GM04504 (cell line): ENCODE data around the gene MICALL1.

Experiments used
- DNase-seq: peaks from one replicate; pipeline ENCODE4 v3.0.0-alpha.2; 2012; ENCODE audit warnings: low read depth

MICALL1 gene

DNA sequence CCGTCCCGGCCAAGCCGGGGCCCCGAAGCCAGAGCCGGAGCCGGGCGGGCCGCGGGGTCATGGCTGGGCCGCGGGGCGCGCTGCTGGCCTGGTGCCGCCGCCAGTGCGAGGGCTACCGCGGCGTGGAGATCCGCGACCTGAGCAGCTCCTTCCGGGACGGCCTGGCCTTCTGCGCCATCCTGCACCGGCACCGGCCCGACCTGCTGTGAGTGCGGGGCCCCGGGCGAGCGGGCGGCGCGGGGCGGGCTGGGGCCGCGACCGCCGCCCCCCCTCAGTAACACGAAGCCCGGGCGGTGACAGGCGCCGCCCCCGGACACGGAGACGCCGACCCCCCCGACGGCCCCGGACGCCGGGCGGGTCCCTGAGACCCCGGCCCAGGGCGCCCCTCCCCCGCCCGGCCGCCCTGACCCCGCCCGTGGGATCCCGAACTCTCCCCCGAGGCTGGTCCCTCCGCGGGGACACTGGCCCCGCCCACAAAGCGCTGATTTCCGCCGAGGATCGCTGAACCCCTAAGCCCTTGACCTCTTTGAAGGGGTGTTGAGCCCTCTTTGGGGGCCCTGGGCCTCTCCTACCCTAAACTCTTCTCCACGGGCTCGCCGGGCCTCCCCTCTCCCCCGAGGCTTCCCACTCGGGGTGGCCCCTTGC is 389 bp downstream of the MICALL1 start:
- DNase-seq: no peak

DNA sequence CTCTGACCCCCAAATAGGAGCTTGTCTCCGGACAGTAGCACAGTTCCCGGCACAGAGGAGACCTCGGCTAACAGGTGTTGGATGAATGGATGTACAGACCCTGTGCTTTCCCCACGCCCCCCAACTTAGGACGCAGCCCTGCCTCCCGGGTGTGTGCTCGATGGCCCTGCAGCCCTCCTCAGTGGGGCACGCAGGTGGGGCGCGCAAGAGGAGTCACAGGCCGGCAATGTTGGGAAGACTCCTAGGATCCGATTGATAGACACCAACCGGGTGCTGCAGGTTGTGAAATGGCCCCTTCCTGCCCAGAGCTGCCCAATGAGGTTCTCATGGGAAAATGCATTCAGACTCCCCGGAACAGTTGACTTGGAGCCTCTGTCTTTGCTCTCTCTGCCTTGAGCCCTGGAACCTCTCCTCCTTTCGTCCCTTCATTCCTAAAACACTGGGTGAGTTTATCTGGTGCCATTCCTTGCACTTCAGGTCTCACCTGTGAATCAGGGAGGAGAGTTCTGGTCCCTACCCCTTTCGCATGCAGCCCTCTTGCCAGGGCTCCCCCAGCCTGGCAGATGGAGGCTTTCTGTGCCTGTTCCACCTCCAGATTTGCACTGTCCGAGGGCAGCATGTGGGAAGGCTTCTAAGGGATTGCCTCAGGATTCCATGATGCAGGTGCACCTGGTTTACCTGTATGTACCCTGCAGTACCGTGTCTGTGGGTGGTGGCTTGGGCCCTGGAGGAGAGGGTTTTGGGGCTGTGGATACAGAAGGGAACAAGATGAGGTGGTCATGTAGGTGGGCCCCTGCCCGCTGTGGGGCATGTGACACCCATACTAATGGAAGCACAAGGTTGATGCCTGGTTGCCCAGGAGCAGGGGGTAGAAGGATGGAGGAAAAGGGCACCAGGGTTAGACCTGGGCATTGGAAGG is 1.2 kb downstream of the MICALL1 start:
- no peak for DNase-seq

DNA sequence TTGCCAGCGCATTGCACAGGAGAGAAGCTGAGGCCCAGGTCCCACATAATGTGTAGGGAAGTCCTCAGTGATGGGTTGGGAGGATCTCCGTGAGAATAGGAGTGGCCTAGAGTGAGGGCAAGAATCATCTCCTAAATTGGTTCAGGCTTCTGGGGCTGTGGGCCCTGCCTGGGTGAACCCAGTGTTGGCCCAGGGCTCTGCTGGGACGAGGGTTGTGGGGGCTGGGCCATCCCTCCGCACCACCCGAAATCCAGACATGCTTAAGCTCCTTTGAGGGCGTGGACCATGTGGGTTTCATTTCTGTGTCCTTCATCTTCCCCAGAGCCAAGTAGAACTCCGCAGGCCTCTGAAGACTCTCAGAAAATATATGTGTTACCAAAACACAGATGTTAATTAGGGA is 3.7 kb downstream of the MICALL1 start:
- DNase-seq: no peak

DNA sequence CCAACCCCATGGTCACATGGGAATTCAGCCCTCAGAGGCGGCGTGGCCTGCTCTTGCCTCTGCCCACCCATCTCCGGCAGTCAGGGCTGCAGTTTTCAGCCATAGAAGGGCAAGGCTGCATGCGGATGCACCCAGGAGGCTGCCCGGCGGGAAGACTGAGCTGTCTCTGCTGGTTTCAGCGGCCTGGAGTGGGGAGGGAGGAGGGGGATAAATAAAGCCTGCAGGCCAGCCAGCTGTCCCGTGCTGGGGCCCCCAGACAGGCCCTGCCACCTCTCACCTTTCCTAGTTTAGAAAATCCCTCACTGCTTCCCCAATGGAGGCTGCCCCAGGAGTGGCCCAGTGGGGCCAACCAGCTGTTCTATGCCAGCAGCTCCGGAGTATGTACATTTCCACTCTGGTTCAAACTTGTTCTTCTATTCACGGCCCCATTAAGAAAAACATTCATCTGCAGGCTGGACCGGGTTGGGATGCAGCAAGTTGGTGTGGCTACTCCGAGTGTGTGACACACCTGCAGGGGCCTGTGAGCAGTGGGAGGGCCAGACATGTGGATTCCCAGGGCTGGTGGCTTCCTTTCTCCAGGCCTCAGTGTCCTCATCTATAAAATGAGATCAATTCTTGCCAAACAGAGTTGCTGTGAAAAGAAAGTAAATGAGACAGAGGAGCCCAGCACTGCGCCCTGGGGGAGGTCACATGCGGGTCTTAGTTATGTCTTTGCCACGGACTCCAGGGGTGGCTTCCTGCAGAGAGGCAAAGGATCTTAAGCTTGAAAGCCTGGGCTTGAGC is 5.0 kb downstream of the MICALL1 start:
- DNase-seq: no peak

DNA sequence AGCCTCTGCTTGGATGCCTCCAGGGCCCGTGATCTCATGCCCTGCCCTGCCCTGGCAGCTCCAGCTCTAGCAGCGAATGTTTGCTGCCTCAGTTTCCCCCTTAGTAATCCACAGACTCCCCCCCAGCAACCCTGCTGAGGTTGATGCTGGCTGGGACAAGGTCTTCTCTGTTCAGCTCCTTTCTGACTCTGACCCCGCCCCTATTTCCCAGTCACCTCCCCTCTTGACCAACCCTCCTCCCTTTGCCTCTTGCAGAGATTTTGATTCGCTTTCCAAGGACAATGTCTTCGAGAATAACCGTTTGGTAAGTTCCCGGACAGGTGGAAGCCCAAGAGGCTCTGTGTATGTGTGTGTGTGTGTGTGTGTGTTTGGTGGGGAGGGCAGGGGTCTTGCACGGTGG is 5.6 kb downstream of the MICALL1 start:
- no peak for DNase-seq

DNA sequence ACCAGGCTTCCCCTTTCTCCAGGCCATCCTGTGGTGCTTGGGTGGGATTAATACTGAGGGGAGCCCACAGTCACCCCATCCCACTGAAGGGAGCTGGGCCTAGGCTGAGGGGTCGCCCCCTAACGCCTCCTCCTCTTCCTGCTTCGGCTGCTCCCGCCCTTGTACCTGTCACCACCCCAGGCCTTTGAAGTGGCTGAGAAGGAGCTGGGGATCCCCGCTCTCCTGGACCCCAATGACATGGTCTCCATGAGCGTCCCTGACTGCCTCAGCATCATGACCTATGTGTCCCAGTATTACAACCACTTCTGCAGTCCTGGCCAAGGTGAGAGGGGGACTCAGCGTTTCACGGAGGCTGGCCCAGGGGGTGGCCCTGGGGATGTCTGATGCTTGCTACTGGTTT is 6.1 kb downstream of the MICALL1 start:
- DNase-seq: no peak

DNA sequence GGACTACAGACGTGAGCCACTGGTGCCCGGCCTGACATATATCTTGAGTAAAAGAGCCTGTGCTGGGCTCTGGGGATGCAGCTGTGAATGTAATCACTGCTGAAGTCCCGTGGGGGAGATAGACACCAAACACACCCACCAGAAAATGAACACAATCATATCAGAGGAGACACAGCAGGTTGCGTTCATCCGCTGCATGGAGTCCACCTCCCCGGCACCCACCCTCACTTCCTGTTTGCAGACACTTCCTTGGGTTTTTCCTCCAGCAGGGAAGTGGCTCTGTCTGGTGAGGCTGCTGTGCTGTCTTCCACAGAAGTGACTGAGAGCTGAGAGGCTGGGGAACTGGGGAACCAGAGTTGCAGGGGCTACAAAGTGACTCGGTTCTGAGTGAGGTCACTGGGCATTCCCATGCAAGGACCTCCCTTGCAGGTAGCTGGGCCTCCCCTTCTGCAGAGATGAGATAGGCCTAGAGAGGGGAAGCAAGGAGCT is 7.2 kb downstream of the MICALL1 start:
- no peak for DNase-seq

DNA sequence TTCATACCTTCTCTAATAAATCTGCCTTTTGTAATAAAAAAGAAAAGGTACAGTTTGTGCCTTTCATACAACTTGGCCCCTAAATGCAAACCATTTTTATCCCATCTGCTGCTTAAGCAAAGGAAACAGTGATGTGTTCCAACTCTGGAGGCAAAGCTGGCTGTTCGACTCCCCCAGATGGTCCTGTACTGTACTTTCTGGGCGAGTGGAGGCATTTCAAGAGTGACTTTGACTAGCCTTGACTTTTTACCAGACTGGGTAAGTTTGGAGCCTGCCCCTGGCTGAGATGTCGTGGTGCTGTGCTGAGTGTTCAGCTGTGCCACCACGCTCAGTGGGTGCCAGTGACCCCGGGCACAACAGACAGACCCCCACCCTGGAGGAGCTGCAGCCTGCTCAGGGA is 10.2 kb downstream of the MICALL1 start:
- DNase-seq: no peak

DNA sequence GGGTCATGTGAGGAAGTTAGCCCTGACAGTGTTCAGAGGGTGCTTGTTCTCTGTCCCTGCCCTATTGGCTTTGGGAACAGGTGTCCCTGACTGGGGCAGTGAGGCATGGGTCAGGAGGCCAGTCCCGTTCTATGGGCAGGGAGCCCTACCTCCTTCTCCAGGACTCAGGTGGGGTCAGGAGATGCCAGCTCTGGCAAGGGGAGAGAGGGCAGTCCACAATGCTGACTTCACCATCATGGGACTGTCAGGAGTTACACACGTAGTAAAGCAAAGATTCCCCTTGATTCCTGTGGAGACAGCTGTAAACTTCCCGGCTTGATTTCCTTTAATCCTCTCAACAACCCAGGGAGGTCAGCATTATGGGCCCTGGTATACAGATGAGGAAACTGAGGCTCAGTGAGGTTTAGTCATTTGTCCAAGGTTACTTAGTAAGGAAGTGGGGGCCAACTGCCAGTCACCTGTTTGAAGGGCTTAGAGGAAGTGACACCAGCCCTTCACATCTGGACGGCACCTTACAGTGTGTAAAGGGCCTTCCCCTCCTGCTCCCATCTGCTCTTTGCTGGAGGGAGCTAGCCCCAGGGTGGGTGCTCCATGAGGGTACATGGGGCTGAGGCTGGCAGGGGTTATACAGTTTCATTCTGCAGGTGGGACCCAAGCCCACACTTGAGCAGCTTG is 11.9 kb downstream of the MICALL1 start:
- DNase-seq: no peak

DNA sequence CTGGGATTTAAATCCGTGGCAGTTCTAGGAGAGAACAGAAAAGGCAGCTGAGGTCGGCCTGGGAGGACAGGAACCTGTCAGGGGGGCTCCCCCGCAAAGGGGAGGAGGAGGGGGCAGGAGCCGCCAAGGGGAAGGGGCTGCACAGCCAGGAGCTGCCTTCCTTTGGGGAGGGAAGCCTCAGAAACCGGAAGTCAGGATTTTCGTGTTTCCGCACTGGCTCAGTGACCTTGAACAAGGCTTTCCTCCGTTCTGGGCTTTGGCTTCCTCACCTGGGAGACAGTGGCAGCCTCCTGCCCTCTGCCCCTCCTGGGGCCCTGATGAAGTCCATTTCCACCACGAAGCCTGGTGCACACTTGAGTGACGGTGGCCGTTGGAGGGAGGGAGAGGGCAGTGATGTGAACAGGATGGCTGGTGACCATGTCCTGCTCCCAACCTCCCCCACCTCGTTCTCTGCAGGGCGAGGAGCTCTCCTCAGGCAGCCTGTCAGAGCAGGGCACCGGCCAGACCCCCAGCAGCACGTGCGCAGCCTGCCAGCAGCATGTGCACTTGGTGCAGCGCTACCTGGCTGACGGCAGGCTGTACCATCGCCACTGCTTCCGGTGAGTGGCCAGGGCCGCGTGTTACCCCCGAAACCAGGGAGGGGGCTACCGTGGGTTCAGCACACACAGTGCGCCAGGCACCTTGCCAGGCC is 12.6 kb downstream of the MICALL1 start:
- no peak for DNase-seq

DNA sequence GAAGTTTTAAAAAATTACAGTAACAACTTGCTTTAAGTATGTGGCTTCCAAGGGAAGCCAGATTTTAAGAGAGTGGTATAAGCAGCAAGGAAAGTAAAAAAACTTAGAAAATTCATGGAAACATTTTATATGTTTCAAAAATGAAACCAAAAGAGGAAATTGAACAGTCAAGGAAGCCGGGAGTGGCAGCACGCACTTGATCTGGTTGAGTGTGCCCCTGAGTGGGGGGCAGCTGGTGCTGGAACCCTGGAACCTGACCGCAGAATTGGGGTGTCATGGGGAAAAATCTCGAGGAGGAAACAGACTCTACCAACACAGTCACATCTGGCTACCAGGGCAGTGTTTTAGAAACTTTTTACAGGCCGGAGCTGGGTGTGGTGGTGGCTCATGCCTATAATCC is 14.0 kb downstream of the MICALL1 start:
- no peak for DNase-seq

DNA sequence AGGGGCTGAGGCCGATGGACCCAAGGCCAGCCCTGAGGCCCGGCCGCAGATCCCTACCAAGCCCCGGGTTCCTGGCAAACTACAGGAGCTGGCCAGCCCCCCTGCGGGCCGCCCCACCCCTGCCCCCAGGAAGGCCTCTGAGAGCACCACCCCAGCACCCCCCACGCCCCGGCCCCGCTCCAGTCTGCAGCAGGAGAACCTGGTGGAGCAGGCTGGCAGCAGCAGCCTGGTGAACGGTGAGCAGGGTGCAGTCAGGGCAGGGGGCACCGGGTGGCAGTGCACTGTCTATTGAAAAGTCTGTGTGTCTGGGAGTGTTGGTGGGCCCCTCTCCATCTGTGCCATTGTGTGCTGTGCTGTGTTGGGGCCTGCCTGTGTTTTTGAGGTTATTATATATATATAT is 16.1 kb downstream of the MICALL1 start:
- no peak for DNase-seq

DNA sequence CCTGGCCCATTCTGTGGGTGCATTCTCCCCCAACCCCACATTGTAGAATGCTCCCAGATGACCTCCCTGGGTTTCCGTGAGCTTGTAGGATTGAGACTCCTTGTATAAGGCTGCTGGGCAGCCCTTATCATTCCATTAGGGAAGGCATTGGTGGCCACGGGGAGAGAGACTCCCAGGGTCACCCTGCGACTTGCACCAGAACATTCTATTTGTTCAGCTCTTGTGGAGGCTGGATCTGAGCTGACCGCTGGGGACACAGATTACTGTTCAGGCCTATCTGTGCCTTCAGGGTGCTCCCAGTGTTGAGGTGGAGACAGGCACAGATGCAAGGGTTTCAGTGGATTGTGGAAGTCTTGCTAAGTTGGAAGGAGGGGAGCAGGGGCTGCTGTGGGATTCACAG is 17.8 kb downstream of the MICALL1 start:
- no peak for DNase-seq

DNA sequence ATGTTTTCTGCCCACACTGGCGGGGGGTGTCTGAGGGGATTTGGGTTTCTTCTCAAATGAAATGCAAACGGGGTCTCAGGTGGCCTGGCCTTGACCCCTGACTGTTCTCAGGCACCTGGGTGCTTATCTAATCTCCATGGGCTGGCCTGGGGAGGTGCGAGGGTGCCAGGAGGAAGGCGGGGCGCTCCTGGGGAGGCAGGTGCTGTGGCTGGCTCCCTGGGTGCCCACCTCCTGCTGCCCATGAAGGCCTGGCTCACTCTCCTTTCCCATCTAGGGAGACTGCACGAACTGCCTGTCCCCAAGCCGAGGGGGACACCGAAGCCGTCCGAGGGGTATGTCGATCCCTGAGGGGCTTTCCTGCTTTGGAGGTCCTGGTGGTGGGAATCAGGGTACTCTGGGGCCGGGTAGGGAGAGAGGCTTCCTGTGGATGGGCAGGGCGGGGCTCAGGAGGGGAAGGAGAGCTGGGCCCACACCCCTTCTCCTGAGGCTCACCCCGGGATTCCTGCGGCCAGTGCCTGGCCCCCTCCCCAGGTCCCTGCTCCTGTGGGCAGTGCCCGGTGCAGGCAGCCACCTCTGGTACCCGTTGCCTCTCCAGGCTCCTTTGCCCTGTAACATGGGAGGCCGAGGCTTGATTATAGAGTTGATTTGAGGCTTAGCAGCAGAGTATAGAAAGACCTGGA is 18.4 kb downstream of the MICALL1 start:
- no peak for DNase-seq

DNA sequence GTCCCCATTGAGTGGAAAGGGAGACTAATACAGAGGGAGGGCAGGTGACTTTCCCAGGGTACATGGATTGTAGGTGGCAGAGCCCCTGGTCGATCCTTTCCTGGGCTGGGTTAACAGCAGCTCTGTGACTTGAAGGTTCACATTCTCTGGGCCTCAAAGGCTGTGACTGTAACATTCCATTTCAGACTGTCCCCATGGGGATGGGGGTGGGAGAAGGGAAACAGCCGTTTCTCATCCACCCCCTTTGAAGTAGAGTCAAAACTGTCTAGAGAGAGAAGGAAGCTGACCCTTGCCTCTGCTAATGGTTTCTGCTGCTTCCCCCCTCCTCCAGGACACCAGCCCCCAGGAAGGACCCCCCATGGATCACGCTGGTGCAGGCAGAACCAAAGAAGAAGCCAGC is 19.2 kb downstream of the MICALL1 start:
- DNase-seq: no peak

DNA sequence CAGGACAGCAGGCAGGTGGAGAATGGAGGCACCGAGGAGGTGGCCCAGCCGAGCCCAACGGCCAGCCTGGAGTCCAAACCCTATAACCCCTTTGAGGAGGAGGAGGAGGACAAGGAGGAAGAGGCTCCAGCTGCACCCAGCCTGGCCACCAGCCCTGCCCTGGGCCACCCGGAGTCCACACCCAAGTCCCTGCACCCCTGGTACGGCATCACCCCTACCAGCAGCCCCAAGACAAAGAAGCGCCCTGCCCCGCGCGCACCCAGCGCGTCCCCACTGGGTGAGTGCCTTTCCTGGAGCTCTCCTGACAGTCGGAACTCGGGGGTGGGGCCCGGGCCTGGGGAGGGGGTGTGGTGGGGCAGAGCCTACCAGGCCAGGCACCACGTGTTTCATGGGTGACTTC is 19.7 kb downstream of the MICALL1 start:
- DNase-seq: no peak

DNA sequence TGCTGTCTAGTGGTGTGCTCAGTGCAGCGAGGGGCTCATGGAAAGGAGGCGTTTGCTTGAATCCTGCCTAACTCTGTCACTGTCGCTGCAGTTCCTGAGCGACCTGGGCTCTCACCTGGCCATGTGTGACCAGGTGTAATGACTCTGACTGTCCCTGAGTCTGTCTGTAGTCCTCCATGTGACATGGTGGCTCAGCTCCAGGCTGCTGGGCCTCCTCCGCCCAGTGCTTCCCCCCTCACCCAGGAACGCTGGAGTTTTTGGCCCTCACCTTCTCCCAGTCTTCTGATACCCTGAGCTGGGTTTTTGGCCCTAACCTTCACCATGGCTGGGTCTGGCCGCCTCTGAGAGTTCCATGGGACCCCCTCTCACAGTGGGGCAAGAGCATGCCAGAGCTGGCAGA is 20.3 kb downstream of the MICALL1 start:
- no peak for DNase-seq

DNA sequence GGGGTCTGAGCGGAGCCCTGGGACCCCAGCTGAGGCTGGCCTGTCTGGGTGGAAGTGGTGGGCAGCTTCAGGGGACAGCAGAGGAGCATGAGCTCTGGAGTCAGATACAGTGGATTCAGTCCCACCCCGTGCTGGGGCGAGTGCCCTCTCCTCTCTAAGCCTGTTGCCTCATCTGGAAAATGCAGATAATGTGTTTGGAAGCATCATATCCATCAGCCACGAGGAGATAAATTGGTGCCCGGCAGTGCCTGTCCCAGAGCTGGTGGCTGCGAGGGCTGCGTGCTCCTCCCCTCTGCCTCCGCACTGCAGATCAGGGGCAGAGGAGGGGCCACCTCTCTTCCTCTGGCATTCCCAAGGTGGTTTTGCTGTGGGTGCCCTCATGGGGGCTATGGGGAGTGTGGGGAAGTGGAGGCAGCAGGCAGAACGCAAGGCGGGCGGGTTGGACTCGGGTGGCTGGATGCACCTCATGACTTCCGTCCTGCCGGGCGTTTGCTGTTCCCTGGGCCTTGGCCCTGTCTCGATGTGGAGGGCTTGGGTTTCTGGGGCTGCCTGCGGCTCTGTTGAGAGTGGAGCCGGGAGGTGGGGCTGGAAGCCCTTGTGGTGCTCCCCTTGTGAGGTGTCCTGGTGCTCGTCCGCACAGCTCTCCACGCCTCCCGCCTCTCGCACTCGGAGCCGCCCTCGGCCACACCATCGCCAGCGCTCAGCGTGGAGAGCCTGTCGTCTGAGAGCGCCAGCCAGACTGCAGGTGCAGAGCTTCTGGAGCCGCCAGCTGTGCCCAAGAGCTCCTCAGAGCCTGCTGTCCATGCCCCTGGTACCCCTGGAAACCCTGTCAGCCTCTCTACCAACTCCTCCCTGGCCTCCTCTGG is 20.9 kb downstream of the MICALL1 start:
- DNase-seq: no peak

DNA sequence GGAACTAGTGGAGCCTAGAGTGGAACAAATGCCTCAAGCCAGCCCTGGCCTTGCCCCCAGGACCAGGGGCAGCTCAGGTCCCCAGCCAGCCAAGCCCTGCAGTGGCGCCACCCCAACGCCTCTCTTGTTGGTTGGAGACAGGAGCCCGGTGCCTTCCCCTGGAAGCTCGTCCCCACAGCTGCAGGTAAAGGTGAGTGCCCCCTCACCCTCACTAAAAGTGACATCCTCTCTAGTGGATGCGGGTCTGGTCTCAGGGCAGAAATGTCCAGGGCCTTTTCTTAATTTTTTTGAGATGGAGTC is 21.5 kb downstream of the MICALL1 start:
- no peak for DNase-seq

DNA sequence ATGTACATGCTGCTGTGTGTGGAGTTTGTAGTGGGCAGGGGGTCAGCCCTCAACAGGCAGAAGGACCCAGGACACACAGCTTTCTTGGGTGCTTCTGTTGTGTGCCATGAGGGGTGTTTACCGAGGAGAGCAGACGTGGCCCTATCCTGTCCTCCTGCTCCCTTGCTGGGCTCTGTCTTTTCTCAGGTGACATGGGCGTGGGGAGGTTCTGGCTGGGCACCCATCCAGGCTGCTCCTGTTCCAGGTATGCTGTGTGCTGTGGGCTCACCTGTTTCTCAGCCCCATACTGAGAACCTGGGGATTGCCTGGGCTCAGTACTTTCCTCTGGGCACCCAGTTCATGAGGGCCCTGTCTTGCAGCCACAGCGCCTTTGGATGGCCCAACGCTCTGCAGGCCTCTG is 23.3 kb downstream of the MICALL1 start:
- DNase-seq: no peak
